Fibroblast of skin of left quadriceps (primary cell): ENCODE measurements around the gene CROCC2.

Experiments
- DNase-seq, 2 experiments: peaks; one replicate each; pipeline ENCODE4 v3.0.0-alpha.2; 2013; ENCODE audit warnings: low read depth in 2 of 2

The CROCC2 gene

DNA sequence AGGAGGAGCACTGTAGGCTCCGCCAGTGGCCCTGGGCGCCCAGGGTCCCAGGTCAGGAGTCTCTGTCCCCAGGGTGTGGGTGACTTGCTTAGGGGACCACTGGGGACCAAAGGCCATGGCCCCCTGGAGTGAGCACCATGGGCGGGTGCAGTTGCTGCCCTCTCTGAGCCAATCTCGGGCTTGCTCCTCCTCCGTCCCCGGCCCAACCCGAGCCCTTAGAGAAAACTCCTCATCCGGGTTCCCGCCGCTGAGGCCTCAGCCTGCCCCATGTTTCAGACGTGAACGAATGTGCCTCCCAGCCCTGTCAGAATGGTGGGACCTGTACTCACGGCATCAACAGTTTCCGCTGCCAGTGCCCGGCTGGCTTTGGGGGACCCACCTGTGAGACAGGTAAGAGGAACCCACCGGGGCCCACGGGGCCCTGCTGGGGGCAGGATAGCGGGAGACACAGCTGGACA is 130.9 kb downstream of the CROCC2 start:
- DNase-seq, result no peak

DNA sequence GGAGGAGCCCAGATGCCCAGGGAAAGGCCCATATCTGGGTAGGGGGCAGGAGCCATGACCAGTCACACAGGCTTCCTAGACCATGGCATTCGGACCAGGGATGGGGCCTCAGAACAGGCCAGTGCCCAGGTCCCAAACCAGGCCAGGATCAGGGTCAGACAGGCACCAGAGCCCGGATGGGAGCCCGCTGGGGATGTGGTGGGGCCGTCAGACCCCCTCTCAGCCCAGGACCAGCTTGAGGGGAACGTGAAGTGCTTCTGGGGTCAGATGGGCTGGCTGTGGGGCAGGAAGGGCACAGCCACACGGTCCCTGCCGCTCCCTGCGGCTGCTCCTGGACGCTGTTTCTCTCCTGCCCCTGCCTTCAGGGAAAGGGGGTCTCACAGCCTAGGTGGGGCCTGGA is 131.4 kb downstream of the CROCC2 start:
- DNase-seq, result no peak

DNA sequence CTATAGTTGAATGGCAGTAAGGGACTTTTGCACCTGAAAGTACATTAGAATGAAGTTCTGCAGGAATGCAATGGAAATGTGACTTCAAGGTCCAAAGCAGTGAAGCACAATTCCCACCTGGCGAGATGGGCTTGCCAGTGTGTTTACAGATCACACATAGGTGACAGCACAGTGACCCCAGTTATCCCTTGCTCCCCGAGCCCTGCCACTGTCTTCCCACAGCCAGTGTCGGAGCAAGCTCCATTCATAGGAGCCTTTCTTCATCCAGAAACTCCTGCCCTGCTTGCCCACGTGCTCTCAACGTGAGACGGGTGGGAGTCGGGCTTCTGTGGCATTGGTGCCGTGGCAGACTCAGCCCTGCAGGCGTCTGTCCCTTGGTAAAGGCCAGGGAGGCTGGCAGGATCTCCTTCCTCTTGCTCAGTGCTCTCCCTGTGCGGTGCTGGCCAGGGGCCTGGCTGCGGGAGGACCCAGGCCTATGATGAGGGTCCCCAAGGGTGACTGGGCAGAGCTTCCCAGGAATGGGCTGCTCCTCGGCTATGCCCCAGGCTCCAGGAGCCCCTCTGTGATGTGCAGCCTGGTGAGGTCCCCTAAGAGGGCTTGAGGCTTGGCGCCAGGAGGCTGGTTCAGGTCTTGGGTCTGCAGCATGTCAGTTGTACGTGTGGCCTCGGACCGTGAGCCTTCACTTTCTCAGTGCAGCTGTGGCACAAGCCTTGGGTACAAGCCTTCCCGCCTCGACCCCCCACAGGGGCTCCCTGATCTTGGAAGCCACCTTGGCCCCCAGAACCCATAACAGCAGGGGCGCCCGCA is 132.4 kb downstream of the CROCC2 start:
- no peak for DNase-seq

DNA sequence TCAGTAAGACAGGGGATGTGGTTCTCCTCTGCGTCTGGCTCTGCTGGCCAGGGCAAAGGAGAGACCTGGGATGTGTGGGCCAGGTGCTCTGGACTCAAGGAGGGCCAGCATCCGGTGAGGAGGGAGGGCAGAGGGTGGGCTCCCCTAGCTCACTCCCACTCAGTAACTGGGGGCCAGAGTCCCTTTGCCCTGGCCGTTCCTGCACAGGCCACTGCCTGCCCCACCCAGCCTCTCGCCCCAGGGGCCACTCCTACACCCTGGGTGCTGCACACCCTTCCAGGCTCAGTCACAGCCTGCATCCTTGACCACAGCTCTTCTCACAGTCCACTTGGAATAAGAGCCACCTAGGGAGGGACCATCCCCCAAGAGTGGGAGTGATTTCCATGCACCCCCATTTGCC is 133.3 kb downstream of the CROCC2 start:
- no peak for DNase-seq

DNA sequence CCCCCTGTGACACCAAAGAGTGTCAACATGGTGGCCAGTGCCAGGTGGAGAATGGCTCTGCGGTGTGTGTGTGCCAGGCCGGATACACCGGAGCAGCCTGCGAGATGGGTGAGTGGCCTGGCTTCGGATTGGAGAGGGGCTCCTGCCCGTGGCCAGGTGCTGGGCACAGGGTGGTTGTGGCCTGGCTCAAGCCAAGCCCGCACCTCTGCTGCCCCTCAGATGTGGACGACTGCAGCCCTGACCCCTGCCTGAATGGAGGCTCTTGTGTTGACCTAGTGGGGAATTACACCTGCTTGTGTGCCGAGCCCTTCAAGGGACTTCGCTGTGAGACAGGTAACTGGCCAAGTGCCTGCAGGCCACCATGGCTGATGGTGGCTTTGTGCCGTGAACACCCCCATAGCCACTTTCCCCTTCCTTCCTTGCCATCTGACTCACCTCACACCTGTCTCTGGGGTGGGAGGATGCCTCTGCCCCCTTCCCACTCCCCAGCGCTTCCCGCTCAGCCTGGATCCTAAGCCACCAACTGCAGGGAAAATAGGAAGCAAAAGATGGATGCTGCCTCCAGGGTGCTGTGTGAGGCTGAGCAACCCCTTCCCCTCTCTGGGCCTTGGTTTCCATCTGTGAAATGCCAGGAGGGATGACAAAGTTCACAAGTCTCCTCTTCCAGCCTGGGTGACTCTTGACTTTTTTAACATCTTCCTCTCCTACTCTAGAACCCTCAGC is 134.1 kb downstream of the CROCC2 start:
- no peak for DNase-seq

DNA sequence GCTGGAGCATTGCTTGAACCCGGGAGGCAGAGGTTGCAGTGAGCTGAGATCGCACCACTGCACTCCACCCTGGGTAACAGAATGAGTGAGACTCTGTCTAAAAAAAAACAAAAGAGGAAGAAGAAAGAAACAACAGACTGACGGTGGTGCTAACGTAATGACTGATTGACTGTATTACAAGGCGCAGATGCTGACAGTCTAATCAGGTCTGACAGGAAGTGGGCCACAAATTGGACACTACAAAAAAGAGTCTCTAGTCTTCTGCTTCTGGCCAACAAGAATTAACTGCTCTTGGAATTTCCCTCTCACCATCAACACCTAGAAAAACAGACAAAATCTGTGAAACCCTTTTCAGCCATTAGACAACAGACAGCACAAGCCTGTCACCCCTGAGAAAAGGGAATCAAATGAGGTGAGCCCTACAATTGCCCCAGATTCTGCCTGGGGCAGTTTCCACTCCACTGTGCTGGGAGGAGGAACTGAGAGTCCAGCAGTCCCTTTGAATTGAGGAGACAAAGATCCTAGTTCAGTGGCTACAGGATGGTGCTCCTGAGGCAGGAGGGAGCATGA is 135.5 kb downstream of the CROCC2 start:
- no peak for DNase-seq
